ENCODE measurements around the gene UVRAG.

Gene UVRAG

DNA sequence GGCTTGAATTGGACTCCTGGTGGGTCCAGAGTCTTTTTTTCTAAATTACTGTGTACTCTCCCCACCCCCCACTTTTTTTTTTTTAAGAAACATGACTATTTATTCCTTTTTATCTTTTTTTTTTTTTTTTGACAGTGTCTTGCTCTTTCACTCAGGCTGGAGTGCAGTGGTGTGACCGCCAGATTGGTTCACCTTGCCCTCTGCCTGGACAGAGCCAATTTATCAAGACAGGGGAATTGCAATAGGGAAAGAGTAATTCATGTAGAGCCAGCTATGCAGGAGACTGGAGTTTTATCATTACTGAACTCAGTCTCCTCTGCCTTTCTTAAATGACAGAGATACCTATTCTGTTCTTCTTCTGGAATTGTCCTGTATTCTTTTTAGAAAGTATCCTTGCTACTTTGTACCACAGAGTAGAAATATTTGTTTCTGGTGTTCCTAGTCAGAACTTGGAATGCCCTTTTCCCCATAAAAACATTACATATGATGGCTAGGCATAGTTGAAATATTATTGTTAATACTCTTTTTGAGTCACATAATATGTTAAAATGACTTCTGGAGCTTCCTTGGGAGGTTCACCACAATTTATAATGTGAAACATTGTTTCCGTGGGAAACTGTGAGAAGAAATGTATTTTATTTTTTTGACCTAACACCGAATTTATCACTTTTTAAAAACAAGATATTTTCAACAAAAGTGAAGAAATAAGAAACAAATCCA lies 95.6 kb downstream of the UVRAG start:
- Histone ChIP-seq H3K9me3 (ENCODE audit: insufficient read depth, low read length) (no peaks in the 10 kb centered on the region), H3K4me3 (ENCODE audit: insufficient read depth, low read length, poor library complexity, severe bottlenecking) (no peak overlapping the region), H3K27ac (ENCODE audit: low read depth, low read length) (no peak overlapping the region), H4K20me1 (ENCODE audit: low read depth, low read length) (peaks cover 5% of the 10 kb centered on the region; the same call in 1 of the 2 replicates), H3K4me2 (ENCODE audit: low read depth, low read length, poor library complexity, severe bottlenecking) (no peak overlapping the region), H3K9ac (ENCODE audit: low read length) (no peak overlapping the region), H3K27me3 (ENCODE audit: low read length) (no peaks in the 10 kb centered on the region), H3K36me3 (ENCODE audit: low read length) (peaks cover 14% of the 10 kb centered on the region; the same call in 1 of the 2 replicates), H3K79me2 (ENCODE audit: insufficient read depth, low read length) (peaks cover 64% of the 10 kb centered on the region), H3K9me2 (replicated peaks; ENCODE audit: insufficient read depth, low read length) (no peaks in the 10 kb centered on the region), H3F3A (ENCODE audit: insufficient read depth) (no peaks in the 10 kb centered on the region), H2AFZ (ENCODE audit: low read depth, low read length, severe bottlenecking) (no peak overlapping the region)
- no peak for TF ChIP-seq EZH2phosphoT487 (conservative IDR thresholded peaks at IDR 0.05; ENCODE audit: low read length)
- TF ChIP-seq, protein P1, sequence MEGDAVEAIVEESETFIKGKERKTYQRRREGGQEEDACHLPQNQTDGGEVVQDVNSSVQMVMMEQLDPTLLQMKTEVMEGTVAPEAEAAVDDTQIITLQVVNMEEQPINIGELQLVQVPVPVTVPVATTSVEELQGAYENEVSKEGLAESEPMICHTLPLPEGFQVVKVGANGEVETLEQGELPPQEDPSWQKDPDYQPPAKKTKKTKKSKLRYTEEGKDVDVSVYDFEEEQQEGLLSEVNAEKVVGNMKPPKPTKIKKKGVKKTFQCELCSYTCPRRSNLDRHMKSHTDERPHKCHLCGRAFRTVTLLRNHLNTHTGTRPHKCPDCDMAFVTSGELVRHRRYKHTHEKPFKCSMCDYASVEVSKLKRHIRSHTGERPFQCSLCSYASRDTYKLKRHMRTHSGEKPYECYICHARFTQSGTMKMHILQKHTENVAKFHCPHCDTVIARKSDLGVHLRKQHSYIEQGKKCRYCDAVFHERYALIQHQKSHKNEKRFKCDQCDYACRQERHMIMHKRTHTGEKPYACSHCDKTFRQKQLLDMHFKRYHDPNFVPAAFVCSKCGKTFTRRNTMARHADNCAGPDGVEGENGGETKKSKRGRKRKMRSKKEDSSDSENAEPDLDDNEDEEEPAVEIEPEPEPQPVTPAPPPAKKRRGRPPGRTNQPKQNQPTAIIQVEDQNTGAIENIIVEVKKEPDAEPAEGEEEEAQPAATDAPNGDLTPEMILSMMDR (IDR thresholded peaks at IDR 0.05; ENCODE audit: insufficient read depth, low read length, poor library complexity, severe bottlenecking): no peak

DNA sequence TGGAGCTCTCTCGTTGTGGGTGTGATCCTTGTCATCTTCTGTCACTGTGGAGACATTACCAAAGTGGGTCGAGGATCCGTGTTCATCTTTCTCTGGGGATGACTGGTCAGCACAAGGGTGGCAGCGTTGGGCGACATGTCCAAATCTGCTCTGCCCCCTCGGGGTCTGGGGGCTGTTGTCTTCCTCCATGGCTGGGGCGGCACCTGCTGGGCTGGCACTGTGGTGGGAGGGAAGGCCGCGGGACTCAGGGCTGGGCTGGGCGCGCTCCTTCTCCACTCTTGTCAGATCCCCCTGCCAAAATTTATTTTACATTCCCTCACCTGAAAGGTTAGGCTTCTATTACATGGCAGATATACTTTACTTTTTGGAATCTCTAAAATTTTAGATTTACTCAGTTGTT lies 96.4 kb downstream of the UVRAG start:
- H3K9ac ChIP-seq (ENCODE audit: low read length): no peak overlapping the region
- no peaks in the 10 kb centered on the region for H3K9me2 ChIP-seq (replicated peaks; ENCODE audit: insufficient read depth, low read length)
- H3K36me3 ChIP-seq (ENCODE audit: low read length): peaks cover 14% of the 10 kb centered on the region; the same call in 1 of the 2 replicates
- TF ChIP-seq, protein P1 (IDR thresholded peaks at IDR 0.05; ENCODE audit: insufficient read depth, low read length, poor library complexity, severe bottlenecking): no peak
- TF ChIP-seq EZH2phosphoT487 (conservative IDR thresholded peaks at IDR 0.05; ENCODE audit: low read length): no peak
- H3K79me2 ChIP-seq (ENCODE audit: insufficient read depth, low read length): peaks cover 61% of the 10 kb centered on the region
- H3K9me3 ChIP-seq (ENCODE audit: insufficient read depth, low read length): no peaks in the 10 kb centered on the region
- H2AFZ ChIP-seq (ENCODE audit: low read depth, low read length, severe bottlenecking): no peak overlapping the region
- H3K4me3 ChIP-seq (ENCODE audit: insufficient read depth, low read length, poor library complexity, severe bottlenecking): no peak overlapping the region
- no peaks in the 10 kb centered on the region for H3K27me3 ChIP-seq (ENCODE audit: low read length)
- no peak overlapping the region for H3K27ac ChIP-seq (ENCODE audit: low read depth, low read length)
- H4K20me1 ChIP-seq (ENCODE audit: low read depth, low read length): peaks cover 5% of the 10 kb centered on the region; the same call in 1 of the 2 replicates
- H3F3A ChIP-seq (ENCODE audit: insufficient read depth): no peaks in the 10 kb centered on the region; the same call in 1 of the 2 replicates
- no peak overlapping the region for H3K4me2 ChIP-seq (ENCODE audit: low read depth, low read length, poor library complexity, severe bottlenecking)

DNA sequence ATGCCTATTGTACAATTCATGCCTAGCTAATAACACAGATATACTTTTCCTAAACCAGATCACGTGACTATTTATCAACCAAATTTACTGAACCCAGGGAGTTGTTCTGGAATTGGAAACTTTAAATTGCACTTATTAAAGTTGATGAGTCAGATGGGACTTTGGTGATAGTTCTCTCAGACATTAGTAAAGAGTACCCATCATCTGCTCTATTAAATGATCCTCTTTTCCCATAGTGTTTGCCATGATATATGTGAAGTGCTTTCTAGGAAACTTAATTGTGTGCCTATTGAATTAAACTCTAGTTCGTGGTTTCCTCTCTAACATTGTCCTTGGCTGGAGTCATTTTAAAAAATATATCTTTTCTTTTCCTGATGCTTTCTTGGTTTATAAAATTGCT lies 99.0 kb downstream of the UVRAG start:
- Histone ChIP-seq H3K27ac (ENCODE audit: low read depth, low read length) (no peak overlapping the region), H3K36me3 (ENCODE audit: low read length) (peaks cover 14% of the 10 kb centered on the region; the same call in 1 of the 2 replicates), H3K79me2 (ENCODE audit: insufficient read depth, low read length) (peaks cover 47% of the 10 kb centered on the region), H3K9me3 (ENCODE audit: insufficient read depth, low read length) (no peaks in the 10 kb centered on the region), H3K4me2 (ENCODE audit: low read depth, low read length, poor library complexity, severe bottlenecking) (no peak overlapping the region), H3K9ac (ENCODE audit: low read length) (no peak overlapping the region), H3K9me2 (replicated peaks; ENCODE audit: insufficient read depth, low read length) (no peaks in the 10 kb centered on the region), H3K27me3 (ENCODE audit: low read length) (no peaks in the 10 kb centered on the region), H3F3A (ENCODE audit: insufficient read depth) (no peaks in the 10 kb centered on the region; the same call in 1 of the 2 replicates), H4K20me1 (ENCODE audit: low read depth, low read length) (no peaks in the 10 kb centered on the region; the same call in 1 of the 2 replicates), H3K4me3 (ENCODE audit: insufficient read depth, low read length, poor library complexity, severe bottlenecking) (no peak overlapping the region), H2AFZ (ENCODE audit: low read depth, low read length, severe bottlenecking) (no peak overlapping the region)
- TF ChIP-seq EZH2phosphoT487 (conservative IDR thresholded peaks at IDR 0.05; ENCODE audit: low read length): no peak
- TF ChIP-seq, protein P1 (IDR thresholded peaks at IDR 0.05; ENCODE audit: insufficient read depth, low read length, poor library complexity, severe bottlenecking): no peak
